ENCODE data around the gene CCR7. TPM values are rescaled to one million over a fixed set of nuclear protein-coding genes. Genes with fewer than 3 reads are reported as not detected.

The CCR7 gene, protein sequence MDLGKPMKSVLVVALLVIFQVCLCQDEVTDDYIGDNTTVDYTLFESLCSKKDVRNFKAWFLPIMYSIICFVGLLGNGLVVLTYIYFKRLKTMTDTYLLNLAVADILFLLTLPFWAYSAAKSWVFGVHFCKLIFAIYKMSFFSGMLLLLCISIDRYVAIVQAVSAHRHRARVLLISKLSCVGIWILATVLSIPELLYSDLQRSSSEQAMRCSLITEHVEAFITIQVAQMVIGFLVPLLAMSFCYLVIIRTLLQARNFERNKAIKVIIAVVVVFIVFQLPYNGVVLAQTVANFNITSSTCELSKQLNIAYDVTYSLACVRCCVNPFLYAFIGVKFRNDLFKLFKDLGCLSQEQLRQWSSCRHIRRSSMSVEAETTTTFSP
- 100 to 1,000 TPM; 311 to 371 TPM for total RNA-seq

DNA sequence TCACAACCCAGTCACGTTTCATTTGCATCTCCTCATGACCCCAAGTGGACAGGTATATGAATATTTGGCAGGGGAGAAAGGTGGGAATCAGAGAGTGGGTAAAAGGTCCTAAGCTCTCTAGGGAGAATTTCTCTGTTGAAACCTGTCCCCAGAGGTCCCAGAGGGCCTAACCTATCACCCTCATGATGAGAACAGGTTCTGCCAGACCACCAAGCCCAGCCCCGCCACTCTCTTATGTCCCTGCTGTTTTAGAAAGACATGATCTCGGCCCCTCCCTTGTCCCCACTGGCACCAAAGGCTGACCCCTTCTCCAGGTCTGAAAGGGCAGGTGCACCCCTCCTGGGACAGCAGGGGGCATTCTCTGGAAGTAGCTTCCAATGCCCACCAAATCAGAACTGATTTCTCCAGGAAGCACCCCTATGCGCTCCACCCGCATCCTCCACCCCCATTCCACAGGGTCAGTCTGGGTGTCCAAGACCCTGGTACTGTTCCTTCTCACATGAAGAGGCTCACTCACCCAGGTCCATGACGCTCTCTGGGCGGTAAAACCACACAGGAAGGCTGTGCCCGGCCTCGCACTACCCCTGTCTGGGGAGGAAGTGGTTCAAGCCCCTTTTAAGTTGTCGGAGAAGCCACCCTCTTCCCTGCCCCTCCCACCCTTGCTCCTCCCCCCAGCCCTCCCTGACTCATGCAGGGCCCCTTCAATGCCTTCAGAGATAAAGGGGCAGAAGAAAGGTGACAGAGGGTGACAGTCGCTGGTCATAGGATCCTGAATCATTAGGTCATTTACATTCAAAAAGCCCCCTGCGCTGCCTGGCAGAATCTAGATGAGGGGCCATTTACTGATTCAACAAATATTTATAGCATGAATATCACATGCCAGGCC is at the start of gene CCR7:
TSS of gene CCR7 (minus strand) at position 590 of the 886 bp plus-strand sequence. CDS start at position 527, 63 bp downstream.
- ATAC-seq (replicated peaks in 1 of 2): peak; percentile 35 to 37
- peaks cover 46 to 62% of the 10 kb centered on the region in 2 donors for H3K36me3 Mint-ChIP-seq (ENCODE audit: insufficient read depth in 2 of 2)
- H3K27ac Mint-ChIP-seq: peak within 1 kb of the TSS; percentile 89
- peak; percentile 87 to 89 for DNase-seq
- peaks cover 2 to 3% of the 10 kb centered on the region in 2 donors for H3K9me3 Mint-ChIP-seq
- H3K4me3 Mint-ChIP-seq: peak within 1 kb of the TSS; percentile 89 to 90
- H3K4me1 Mint-ChIP-seq (ENCODE audit: low read depth): peaks cover 57% of the 10 kb centered on the region
- no peaks in the 10 kb centered on the region for H3K27me3 Mint-ChIP-seq (ENCODE audit: low read depth)

DNA sequence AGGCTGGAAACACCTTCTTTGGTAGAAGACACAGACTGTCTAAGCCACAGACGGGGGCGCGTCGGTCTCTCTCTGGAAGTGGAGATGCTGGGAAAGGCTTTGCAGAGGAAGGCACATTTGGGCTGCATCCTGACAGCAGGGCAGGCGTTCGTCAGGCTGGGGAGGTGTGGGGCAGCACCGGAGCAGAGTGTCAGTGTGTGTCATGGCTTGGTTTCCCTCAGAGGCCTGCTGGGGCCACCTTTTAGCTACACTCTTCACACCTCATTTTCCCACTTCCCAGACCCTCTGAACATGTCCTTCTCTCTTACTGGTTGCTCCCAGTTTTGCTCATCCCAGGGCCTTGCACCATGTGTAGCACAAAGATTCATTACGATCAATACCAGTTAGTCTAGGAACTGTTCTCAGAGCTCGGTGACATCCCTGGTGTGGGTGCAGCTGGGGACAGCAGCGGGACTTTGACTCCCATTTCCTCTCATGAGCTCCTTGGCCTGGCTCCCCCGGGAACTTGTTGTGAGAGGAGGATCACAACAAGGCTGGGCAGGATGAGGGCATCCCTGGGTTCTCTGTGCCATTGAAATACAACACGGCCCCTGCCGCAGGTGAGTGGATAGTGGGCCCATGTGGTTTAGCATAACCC is 49.3 kb upstream of the CCR7 start:
- peak; percentile 15 to 36 for ATAC-seq (replicated peaks in 1 of 2)
- Mint-ChIP-seq H3K36me3 (ENCODE audit: insufficient read depth in 2 of 2) (no peaks in the 10 kb centered on the region), H3K9me3 (no peaks in the 10 kb centered on the region), H3K4me1 (ENCODE audit: low read depth) (peaks cover 95% of the 10 kb centered on the region), H3K4me3 (peak overlapping the region; percentile 81 to 87), H3K27me3 (ENCODE audit: low read depth) (no peaks in the 10 kb centered on the region), H3K27ac (peak overlapping the region; percentile 95)
- no peak for DNase-seq

DNA sequence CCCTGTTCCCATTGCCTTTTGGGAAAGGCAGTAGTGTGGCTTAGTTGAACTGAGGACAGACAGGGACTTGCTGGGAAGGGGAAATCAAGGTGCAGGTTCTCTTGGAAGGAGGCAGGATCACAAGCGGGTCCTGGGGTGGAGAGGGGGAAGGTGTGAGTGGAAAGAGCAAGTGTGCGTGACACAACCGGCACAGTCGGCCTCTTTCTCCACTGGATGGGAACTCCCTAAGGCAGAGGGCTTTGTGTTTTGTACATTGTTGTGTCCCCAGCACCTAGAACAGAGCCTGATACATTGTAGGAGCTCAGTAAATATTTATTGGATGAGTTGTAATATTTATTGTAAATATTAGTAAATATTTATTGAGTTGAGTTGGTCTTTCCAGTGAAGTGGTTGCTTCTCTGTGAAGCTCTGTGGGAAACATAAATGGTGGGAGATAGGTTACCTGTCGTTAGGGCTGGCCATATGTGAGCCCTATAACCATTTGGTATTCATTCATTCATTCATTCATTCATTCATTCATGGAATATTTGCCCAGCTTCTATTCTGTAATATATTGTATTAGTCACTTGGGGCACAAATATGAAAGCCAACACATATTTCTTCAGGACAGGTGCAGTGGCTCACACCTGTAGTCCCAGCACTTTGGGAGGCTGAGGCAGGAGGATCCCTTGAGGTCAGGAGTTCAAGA is 48.3 kb upstream of the CCR7 start:
- DNase-seq: no peak
- no peaks in the 10 kb centered on the region for H3K36me3 Mint-ChIP-seq (ENCODE audit: insufficient read depth in 2 of 2)
- H3K4me1 Mint-ChIP-seq (ENCODE audit: low read depth): peaks cover 96% of the 10 kb centered on the region
- no peaks in the 10 kb centered on the region for H3K27me3 Mint-ChIP-seq (ENCODE audit: low read depth)
- H3K9me3 Mint-ChIP-seq: no peaks in the 10 kb centered on the region
- ATAC-seq (replicated peaks in 1 of 2): no peak
- H3K27ac Mint-ChIP-seq: peak overlapping the region; percentile 83
- H3K4me3 Mint-ChIP-seq: peak overlapping the region; percentile 78 to 79

DNA sequence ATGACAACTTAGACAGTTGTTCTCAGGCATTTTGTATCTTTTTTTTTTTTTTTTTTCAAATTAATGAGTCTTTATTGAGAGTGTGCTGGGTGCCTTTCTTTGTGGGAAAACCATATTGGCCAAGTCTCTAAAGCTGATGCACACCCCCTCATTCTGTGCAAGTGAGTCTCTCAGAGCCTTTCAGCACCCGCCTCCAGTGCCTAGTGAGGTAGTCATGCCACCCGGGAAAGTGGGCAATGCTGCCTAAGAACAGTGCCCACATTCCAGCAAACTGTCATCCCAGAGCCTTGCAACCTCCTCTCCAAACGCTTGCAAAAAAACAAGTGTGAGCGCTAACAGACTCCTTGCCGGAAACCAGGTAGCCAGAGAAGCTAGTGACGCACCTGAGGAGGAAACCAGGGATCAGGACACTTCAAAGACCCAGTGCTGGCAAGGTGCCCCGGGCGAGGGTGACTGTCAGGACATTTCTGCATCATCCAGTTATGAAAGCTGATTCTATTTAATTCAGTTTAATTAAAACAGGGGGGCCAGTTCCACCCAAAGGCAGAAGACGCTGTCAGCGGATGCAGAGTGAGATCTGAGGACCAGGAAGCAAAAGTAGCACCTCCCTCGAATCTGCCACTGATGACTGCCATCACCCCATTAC is 47.5 kb upstream of the CCR7 start:
- Mint-ChIP-seq H3K9me3 (no peaks in the 10 kb centered on the region), H3K36me3 (ENCODE audit: insufficient read depth in 2 of 2) (no peaks in the 10 kb centered on the region), H3K4me3 (peak overlapping the region; percentile 78 to 79), H3K4me1 (ENCODE audit: low read depth) (peaks cover 100% of the 10 kb centered on the region), H3K27me3 (ENCODE audit: low read depth) (no peaks in the 10 kb centered on the region), H3K27ac (peak overlapping the region; percentile 83)
- ATAC-seq (replicated peaks in 1 of 2) (peak in 1 of 2 donors; percentile 12), DNase-seq (peak; percentile 55 to 69)

DNA sequence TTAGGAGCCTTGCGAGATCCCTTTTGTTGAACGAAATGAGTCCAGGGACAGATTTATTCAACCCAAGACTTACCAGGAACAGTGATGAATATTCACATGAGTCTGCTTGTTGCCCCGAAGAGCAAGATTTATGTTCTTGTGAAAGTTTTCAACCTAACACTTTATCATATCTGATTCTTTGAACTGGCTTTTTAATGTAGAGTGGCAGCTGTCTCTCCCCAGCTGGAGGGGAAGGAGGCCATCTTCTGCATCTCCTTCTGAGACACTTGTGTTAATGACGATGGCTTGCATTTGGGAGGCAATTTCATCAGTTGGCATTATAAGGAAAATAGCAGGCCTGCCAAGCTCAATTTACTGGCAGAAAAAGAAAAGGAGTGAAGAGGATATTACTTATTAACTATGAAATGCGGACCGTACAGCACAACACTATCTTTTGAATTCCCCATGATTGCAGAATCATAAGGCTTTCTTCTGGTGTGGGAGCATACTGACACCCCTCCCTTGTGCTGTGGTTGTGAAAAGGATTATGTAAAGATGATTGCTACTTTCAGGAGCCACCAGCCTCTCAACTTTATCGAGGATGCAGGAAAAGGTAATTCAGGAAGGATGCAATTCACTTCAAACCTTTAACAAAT is 46.7 kb upstream of the CCR7 start:
- Mint-ChIP-seq H3K4me3 (peak overlapping the region; percentile 78 to 82), H3K36me3 (ENCODE audit: insufficient read depth in 2 of 2) (no peaks in the 10 kb centered on the region), H3K27me3 (ENCODE audit: low read depth) (no peaks in the 10 kb centered on the region), H3K4me1 (ENCODE audit: low read depth) (peaks cover 100% of the 10 kb centered on the region), H3K9me3 (no peaks in the 10 kb centered on the region), H3K27ac (peak overlapping the region; percentile 84)
- ATAC-seq (replicated peaks in 1 of 2) (no peak), DNase-seq (no peak)

DNA sequence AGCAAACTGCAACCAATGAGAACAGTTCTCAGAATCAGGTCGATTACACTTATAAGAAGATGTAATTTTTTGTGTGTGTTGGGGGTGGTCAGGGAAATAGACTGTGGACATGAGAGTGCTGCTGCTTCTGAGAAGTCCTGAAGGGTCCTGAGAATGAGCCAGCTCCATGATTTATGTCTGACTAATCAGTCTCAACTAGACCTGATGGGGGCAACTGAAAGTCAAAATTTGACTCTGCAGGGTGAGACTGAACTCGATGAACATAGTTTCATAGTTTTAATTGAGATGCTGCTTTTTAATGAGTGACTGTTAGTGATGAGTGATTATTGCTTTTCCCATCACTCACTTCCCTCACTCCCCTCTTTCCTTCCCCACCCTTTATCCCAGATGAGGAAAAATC is 45.1 kb upstream of the CCR7 start:
- peak; percentile 29 to 44 for ATAC-seq (replicated peaks in 1 of 2)
- Mint-ChIP-seq H3K27ac (peak overlapping the region; percentile 93), H3K9me3 (no peaks in the 10 kb centered on the region), H3K4me3 (peak overlapping the region; percentile 78 to 82), H3K36me3 (ENCODE audit: insufficient read depth in 2 of 2) (no peaks in the 10 kb centered on the region), H3K27me3 (ENCODE audit: low read depth) (no peaks in the 10 kb centered on the region), H3K4me1 (ENCODE audit: low read depth) (peaks cover 100% of the 10 kb centered on the region)
- peak in 1 of 2 donors; percentile 47 for DNase-seq

DNA sequence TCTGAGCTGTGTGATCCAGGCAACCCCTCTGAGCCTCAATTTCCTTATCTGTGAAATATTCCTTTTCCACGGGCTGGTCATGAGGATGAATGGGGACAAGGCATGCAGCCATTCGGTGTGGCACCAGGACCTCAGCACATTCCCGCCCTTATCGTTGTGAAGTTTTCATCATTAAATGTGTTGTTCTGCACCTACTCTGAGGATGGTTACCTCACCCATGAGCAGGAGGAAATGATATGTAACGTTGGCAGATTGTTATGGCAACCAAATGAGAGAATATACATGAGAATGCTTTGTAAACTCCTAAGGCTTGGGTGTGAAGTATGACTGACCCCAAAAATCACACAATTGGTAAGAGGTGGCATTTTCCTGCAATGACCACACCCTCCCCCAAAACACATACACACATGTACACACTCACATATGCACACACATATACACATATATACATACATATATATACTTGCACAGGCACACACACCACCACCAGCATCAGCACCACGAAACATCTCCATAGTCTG is 42.8 kb upstream of the CCR7 start:
- H3K27me3 Mint-ChIP-seq (ENCODE audit: low read depth): no peaks in the 10 kb centered on the region
- H3K4me3 Mint-ChIP-seq: peak overlapping the region; percentile 74 to 76
- H3K9me3 Mint-ChIP-seq: no peaks in the 10 kb centered on the region
- peaks cover 99% of the 10 kb centered on the region for H3K4me1 Mint-ChIP-seq (ENCODE audit: low read depth)
- ATAC-seq (replicated peaks in 1 of 2): peak; percentile 70 to 71
- H3K36me3 Mint-ChIP-seq (ENCODE audit: insufficient read depth in 2 of 2): no peaks in the 10 kb centered on the region
- peak overlapping the region; percentile 71 for H3K27ac Mint-ChIP-seq
- peak; percentile 56 to 59 for DNase-seq

DNA sequence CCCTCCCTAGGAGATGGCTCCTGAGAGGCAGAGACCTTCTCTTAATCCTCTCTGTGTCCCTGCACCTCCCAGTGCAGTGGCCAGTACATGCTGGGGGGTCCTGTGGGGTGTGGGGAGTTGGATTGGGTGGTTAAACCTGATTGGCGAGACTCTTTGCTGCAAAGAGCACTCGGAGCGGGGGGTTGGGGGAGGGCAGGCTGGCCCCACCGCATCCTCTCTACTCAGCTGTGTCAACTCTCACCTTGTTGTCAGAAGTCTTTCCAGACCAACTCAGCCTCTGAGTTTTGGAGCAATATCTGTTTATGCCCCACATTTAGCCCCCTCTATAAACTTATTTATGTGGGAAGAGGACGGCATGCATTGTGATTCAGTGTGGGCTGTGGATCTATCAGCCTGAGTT is 42.4 kb upstream of the CCR7 start:
- peak overlapping the region; percentile 74 to 76 for H3K4me3 Mint-ChIP-seq
- peaks cover 99% of the 10 kb centered on the region for H3K4me1 Mint-ChIP-seq (ENCODE audit: low read depth)
- peak; percentile 26 to 34 for ATAC-seq (replicated peaks in 1 of 2)
- H3K9me3 Mint-ChIP-seq: no peaks in the 10 kb centered on the region
- peak; percentile 66 for DNase-seq
- no peaks in the 10 kb centered on the region for H3K36me3 Mint-ChIP-seq (ENCODE audit: insufficient read depth in 2 of 2)
- H3K27me3 Mint-ChIP-seq (ENCODE audit: low read depth): no peaks in the 10 kb centered on the region
- peak overlapping the region; percentile 71 for H3K27ac Mint-ChIP-seq

DNA sequence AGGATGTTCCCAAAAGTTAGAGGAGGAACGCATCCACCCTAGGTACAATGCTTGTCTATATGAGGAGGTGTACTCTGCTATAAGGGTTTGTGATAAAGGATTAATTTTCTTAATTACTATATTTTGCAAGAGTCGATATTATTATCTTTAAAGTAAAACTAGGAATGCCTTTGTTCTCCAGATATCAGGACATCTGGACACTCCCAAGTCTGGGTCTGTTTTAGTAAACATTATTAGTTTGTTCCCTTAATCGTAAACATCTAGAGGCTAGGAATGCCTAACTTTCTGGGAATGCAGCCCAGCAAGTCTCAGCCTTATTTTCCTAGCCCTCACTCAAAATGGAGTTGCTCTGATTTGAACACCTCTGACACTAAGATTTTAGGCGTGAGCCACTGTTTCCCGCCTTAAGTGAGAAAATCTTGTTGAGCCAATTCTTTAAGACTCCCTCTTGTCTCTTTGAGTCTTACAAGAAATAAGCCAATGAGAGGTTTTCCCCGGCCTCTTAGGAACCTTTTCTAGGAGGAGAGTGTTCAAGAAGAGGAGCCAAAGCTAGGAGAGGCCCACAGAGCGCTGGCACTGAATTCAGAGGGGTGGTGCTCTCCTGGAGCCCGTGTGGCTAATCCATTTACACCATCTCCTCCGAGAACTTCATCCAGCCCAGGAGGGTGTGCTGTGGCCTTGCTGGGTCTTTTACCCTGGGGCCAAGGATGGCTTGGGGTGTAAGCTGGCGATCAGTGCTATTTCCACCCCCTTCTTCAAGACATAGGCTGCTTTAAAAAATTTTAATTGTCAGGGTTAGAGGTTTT is 41.5 kb upstream of the CCR7 start:
- no peaks in the 10 kb centered on the region for H3K27me3 Mint-ChIP-seq (ENCODE audit: low read depth)
- peaks cover 99% of the 10 kb centered on the region for H3K4me1 Mint-ChIP-seq (ENCODE audit: low read depth)
- no peaks in the 10 kb centered on the region for H3K9me3 Mint-ChIP-seq
- no peak for DNase-seq
- H3K4me3 Mint-ChIP-seq: peak overlapping the region; percentile 79 to 82
- no peak for ATAC-seq (replicated peaks in 1 of 2)
- no peak overlapping the region for H3K27ac Mint-ChIP-seq
- H3K36me3 Mint-ChIP-seq (ENCODE audit: insufficient read depth in 2 of 2): no peaks in the 10 kb centered on the region

DNA sequence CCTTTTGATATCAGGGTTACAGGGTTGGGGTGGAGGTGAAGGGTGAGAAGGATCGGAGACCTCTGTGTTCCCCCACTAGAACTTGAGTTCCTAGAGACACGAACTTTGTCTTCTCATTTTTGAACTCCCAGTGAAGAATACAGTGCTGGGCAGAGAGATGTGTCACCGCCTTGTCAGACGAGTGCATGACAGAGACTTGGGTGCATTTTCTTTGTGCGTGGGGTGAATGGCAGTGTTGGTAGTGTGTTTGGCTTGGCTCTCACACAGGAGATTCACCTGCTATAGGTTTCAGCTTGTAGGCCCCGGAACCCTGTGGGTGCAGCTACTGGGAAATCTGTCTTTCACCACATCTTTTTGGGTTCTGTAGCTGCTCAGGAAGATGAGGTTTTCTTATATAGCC is 40.0 kb upstream of the CCR7 start:
- no peaks in the 10 kb centered on the region for H3K9me3 Mint-ChIP-seq
- no peaks in the 10 kb centered on the region for H3K36me3 Mint-ChIP-seq (ENCODE audit: insufficient read depth in 2 of 2)
- H3K27me3 Mint-ChIP-seq (ENCODE audit: low read depth): no peaks in the 10 kb centered on the region
- peak overlapping the region; percentile 84 for H3K27ac Mint-ChIP-seq
- peak; percentile 65 to 68 for ATAC-seq (replicated peaks in 1 of 2)
- H3K4me3 Mint-ChIP-seq: peak overlapping the region; percentile 79 to 82
- H3K4me1 Mint-ChIP-seq (ENCODE audit: low read depth): peaks cover 99% of the 10 kb centered on the region
- DNase-seq: peak; percentile 78 to 86

Data from activated T-cell treated with anti-CD3 and anti-CD28 coated beads, Interleukin-2, amount 50 U/mL, for 72 hours (primary cell).